Endodermal cell (in vitro differentiated cells): ENCODE data around the gene OR13J1. TPM values are rescaled to one million over a fixed set of nuclear protein-coding genes. Genes with fewer than 3 reads are reported as not detected.

Experiments
- DNase-seq: peaks from one replicate; pipeline ENCODE4 v3.0.0-alpha.2; 2017
- H3K27ac ChIP-seq: 2 replicates; pipeline ENCODE4 v1.5.1; 2013; ENCODE audit warnings: mild to moderate bottlenecking, low read depth, low read length, moderate library complexity
- H3K27me3 ChIP-seq: 2 replicates; pipeline ENCODE4 v1.6.1; 2013; ENCODE audit warnings: mild to moderate bottlenecking, low read length, moderate library complexity; ENCODE audit not compliant: insufficient read depth, control insufficient read depth, poor library complexity, severe bottlenecking
- H3K36me3 ChIP-seq: 2 replicates; pipeline ENCODE4 v1.7.0; 2013; ENCODE audit warnings: mild to moderate bottlenecking, low read length, moderate library complexity; ENCODE audit not compliant: control insufficient read depth, insufficient read depth
- H3K4me1 ChIP-seq: one replicate; pipeline ENCODE4 v1.7.0; 2013; ENCODE audit warnings: low read length; ENCODE audit not compliant: control insufficient read depth, insufficient read depth
- H3K4me3 ChIP-seq: 2 replicates; pipeline ENCODE4 v1.5.1; 2013; ENCODE audit warnings: mild to moderate bottlenecking, low read length, moderate library complexity
- H3K9ac ChIP-seq: 2 replicates; pipeline ENCODE4 v1.6.1; 2013; ENCODE audit warnings: mild to moderate bottlenecking, low read length, moderate library complexity; ENCODE audit not compliant: poor library complexity, severe bottlenecking; ENCODE audit errors: extremely low read depth
- H3K9me3 ChIP-seq: 2 replicates; pipeline ENCODE4 v1.6.1; 2013; ENCODE audit warnings: mild to moderate bottlenecking, low read length, moderate library complexity; ENCODE audit not compliant: control insufficient read depth
- H3K27ac Mint-ChIP-seq: 2 replicates; pipeline ENCODE4 v1.8.0; 2020; ENCODE audit warnings: mixed read lengths
- H3K27me3 Mint-ChIP-seq: 2 replicates; pipeline ENCODE4 v1.8.0; 2021; ENCODE audit warnings: mild to moderate bottlenecking, mixed read lengths; ENCODE audit not compliant: insufficient read depth
- H3K36me3 Mint-ChIP-seq: 2 replicates; pipeline ENCODE4 v1.8.0; 2020; ENCODE audit warnings: low read depth, mixed read lengths
- H3K4me1 Mint-ChIP-seq: 2 replicates; pipeline ENCODE4 v1.8.0; 2020; ENCODE audit warnings: mixed read lengths
- H3K4me3 Mint-ChIP-seq: 2 replicates; pipeline ENCODE4 v1.8.0; 2020; ENCODE audit warnings: mild to moderate bottlenecking, moderate library complexity, mixed read lengths
- H3K9me3 Mint-ChIP-seq: 2 replicates; pipeline ENCODE4 v1.8.0; 2020; ENCODE audit warnings: mild to moderate bottlenecking, mixed read lengths
- CTCF ChIP-seq: fragments of 200-600 bp; sonication (generic); conservative IDR thresholded peaks from 2 replicates; pipeline ENCODE4 v1.5.0; 2021; ENCODE audit warnings: antibody characterized with exemption, mild to moderate bottlenecking
- WGBS, 2 experiments: methylation state at CpG; one replicate each; pipeline versions ENCODE4 v1.1.5 to v1.1.7; 2013; ENCODE audit warnings: missing lambda C conversion rate in 2 of 2, mixed read lengths in 1 of 2; ENCODE audit not compliant: insufficient coverage in 1 of 2, insufficient read length in 1 of 2; 5-methylcytosine and 5-hydroxymethylcytosine counted together
- total RNA-seq, 2 donors: library from RNA; stranded (reverse); fragmentation: NEBNext Ultra II Directional in 1 of 2; extraction: Animal tissue kit (Norgen Biotek cat#: 25700) in 1 of 2; gene quantifications; 2 replicates in 1 of 2; 3 replicates in 1 of 2; pipeline ENCODE4 v1.2.1, GENCODE V29; 2021

OR13J1 gene
- total RNA-seq, 2 donors from 2014 or later, result not detected

GRCh38 chr9:35842795-35843194, 27.4 kb downstream of the OR13J1 start:
- no peaks in the 10 kb centered on the region for H3K9me3 Mint-ChIP-seq

DNA sequence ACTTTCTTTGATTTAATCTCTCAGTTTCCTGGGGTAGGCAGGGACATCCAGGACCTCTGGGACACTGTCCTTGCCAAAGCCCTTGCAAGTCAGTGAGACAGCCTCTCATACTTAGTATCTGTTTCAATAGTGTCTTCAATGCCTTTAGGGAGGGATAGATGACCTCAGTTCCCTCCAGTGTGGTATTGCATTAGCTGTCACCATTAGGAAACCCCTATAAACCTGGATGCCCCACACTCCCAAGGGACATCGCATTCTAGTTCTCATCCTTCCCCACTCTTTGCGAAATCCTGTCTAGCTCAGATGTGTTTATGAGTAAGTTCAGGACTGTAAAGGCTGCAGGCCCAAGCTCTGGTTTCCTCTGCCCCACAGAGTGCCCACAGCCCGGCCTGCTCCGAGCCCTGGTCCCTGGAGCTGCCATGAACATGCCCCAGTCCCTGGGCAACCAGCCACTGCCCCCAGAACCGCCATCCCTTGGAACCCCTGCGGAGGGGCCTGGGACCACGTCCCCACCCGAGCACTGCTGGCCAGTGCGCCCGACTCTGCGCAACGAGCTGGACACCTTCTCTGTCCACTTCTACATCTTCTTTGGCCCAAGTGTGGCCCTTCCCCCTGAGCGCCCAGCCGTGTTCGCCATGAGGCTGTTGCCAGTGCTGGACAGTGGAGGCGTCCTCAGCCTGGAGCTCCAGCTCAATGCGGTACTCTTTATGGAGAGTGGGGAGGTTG, 28.0 kb downstream of the OR13J1 start:
- no peaks in the 10 kb centered on the region for H3K9me3 ChIP-seq
- no peaks in the 10 kb centered on the region for H3K4me1 ChIP-seq
- 94 to 96% methylated on average over 10 to 17 of the region's 17 CpGs for WGBS, 2 experiments
- H3K27ac ChIP-seq, result no peak overlapping the region
- DNase-seq, result no peak
- Mint-ChIP-seq H3K27ac (no peak overlapping the region), H3K9me3 (no peaks in the 10 kb centered on the region), H3K36me3 (peaks cover 3% of the 10 kb centered on the region), H3K4me3 (no peak overlapping the region), H3K4me1 (peaks cover 21% of the 10 kb centered on the region), H3K27me3 (peaks cover 36% of the 10 kb centered on the region)
- H3K36me3 ChIP-seq, result peaks cover 4% of the 10 kb centered on the region
- H3K9ac ChIP-seq, result no peak overlapping the region
- TF ChIP-seq CTCF, result no peak
- no peak overlapping the region for H3K4me3 ChIP-seq
- peaks cover 22% of the 10 kb centered on the region for H3K27me3 ChIP-seq

More at GRCh38 chr9:35842795-35843194, 27.4 kb downstream of the OR13J1 start:
- H3K27ac ChIP-seq, result no peak overlapping the region
- H3K4me1 ChIP-seq, result no peaks in the 10 kb centered on the region
- H3K27me3 ChIP-seq, result peaks cover 28% of the 10 kb centered on the region
- H3K4me3 Mint-ChIP-seq, result no peak overlapping the region
- peaks cover 6% of the 10 kb centered on the region for H3K36me3 ChIP-seq
- no peak overlapping the region for H3K9ac ChIP-seq
- H3K27ac Mint-ChIP-seq, result no peak overlapping the region
- DNase-seq, result no peak
- TF ChIP-seq CTCF, result no peak
- peaks cover 9% of the 10 kb centered on the region for H3K36me3 Mint-ChIP-seq
- H3K4me3 ChIP-seq, result no peak overlapping the region
- H3K27me3 Mint-ChIP-seq, result peaks cover 38% of the 10 kb centered on the region
- peaks cover 21% of the 10 kb centered on the region for H3K4me1 Mint-ChIP-seq
- no peaks in the 10 kb centered on the region for H3K9me3 ChIP-seq
- WGBS, 2 experiments, result 89% methylated on average over 2 to 3 of the region's 3 CpGs

GRCh38 chr9:35841645-35841900, 28.6 kb downstream of the OR13J1 start:
- Histone ChIP-seq H3K27ac (no peak overlapping the region), H3K4me1 (no peaks in the 10 kb centered on the region), H3K9me3 (no peaks in the 10 kb centered on the region), H3K27me3 (peaks cover 16% of the 10 kb centered on the region), H3K9ac (no peak overlapping the region), H3K4me3 (no peak overlapping the region), H3K36me3 (no peaks in the 10 kb centered on the region)
- no peaks in the 10 kb centered on the region for H3K9me3 Mint-ChIP-seq
- peaks cover 21% of the 10 kb centered on the region for H3K4me1 Mint-ChIP-seq
- no peaks in the 10 kb centered on the region for H3K36me3 Mint-ChIP-seq
- TF ChIP-seq CTCF, result no peak
- WGBS, 2 experiments, result 92 to 100% methylated on average over 1 to 5 of the region's 5 CpGs
- no peak overlapping the region for H3K27ac Mint-ChIP-seq
- peaks cover 31% of the 10 kb centered on the region for H3K27me3 Mint-ChIP-seq
- no peak for DNase-seq
- H3K4me3 Mint-ChIP-seq, result no peak overlapping the region
